HEK293 (cell line): ENCODE results near the gene CUTC.

ENCODE experiments used
- CTCF ChIA-PET: fragments of 350-600 bp; formaldehyde crosslinking; extraction: SDS; loops from one replicate; lab custom pipeline; 2021; ENCODE audit warnings: antibody characterized with exemption; lab: Yijun Ruan, JAX
- POLR2A ChIA-PET: fragments of 300-600 bp; formaldehyde crosslinking; extraction: SDS; loops from one replicate; lab custom pipeline; 2020; ENCODE audit warnings: antibody characterized with exemption, inconsistent platforms; lab: Yijun Ruan, JAX
- H3K27ac ChIP-seq: fragments of 200-500 bp; sonication (Bioruptor generic); 2 replicates; pipeline ENCODE4 v1.5.1; 2014; ENCODE audit warnings: low read depth, low read length, control low read depth, inconsistent platforms; ENCODE audit errors: extremely low read depth
- H3K36me3 ChIP-seq, 2 experiments: fragments of 200-500 bp in 1 of 2; sonication (Bioruptor generic) in 1 of 2; 1 replicate in 1 of 2; 2 replicates in 1 of 2; pipeline ENCODE4 v1.5.1; 2014 to 2017; ENCODE audit warnings: inconsistent platforms in 2 of 2, low read length in 2 of 2; ENCODE audit not compliant: control insufficient read depth in 2 of 2, insufficient read depth in 1 of 2
- H3K4me1 ChIP-seq: fragments of 200-500 bp; sonication (Bioruptor generic); 2 replicates; pipeline ENCODE4 v1.5.1; 2014; ENCODE audit warnings: mild to moderate bottlenecking, low read length, inconsistent platforms; ENCODE audit not compliant: control insufficient read depth, insufficient read depth
- H3K4me3 ChIP-seq: 2 replicates; pipeline ENCODE4 v1.5.1; 2011; ENCODE audit warnings: low read depth, mild to moderate bottlenecking, control low read depth, low read length, moderate library complexity
- H3K9me3 ChIP-seq: fragments of 200-500 bp; sonication (Bioruptor generic); 2 replicates; pipeline ENCODE4 v1.5.1; 2014; ENCODE audit warnings: low read depth, low read length, inconsistent platforms; ENCODE audit not compliant: control insufficient read depth, insufficient read depth
- GLIS2 ChIP-seq: fragments of 450-650 bp; formaldehyde crosslinking; IDR thresholded peaks from 2 replicates; pipeline ENCODE4 v1.5.1; 2016; ENCODE audit warnings: missing biosample characterization, missing genetic modification characterization
- HOXA7 ChIP-seq: sonication (generic); formaldehyde crosslinking; IDR thresholded peaks from 2 replicates; pipeline ENCODE4 v1.8.1; 2022; ENCODE audit warnings: missing genetic modification reagents, borderline replicate concordance
- MEIS1 ChIP-seq: sonication (generic); formaldehyde crosslinking; IDR thresholded peaks from 2 replicates; pipeline ENCODE4 v1.8.1; 2022; ENCODE audit warnings: missing genetic modification reagents, mild to moderate bottlenecking, borderline replicate concordance
- PRDM6 ChIP-seq: fragments of 450-650 bp; formaldehyde crosslinking; IDR thresholded peaks from 2 replicates; pipeline ENCODE4 v1.5.1; 2017; ENCODE audit warnings: missing biosample characterization, missing genetic modification characterization
- RBAK ChIP-seq: fragments of 450-650 bp; formaldehyde crosslinking; IDR thresholded peaks from 2 replicates; pipeline ENCODE4 v1.5.1; 2016; ENCODE audit warnings: missing biosample characterization, missing genetic modification characterization
- TCF7L2 ChIP-seq: IDR thresholded peaks from 2 replicates; pipeline ENCODE4 v1.6.1; 2011; ENCODE audit warnings: low read depth, mild to moderate bottlenecking, inconsistent platforms, low read length, moderate library complexity, borderline replicate concordance
- WT1 ChIP-seq: fragments of 450-650 bp; formaldehyde crosslinking; IDR thresholded peaks from 2 replicates; pipeline ENCODE4 v1.5.1; 2016; ENCODE audit warnings: missing biosample characterization, missing genetic modification characterization
- ZBTB1 ChIP-seq: fragments of 450-650 bp; formaldehyde crosslinking; IDR thresholded peaks from 2 replicates; pipeline ENCODE4 v1.5.1; 2016; ENCODE audit warnings: missing biosample characterization, missing genetic modification characterization
- ZBTB20 ChIP-seq: fragments of 450-650 bp; formaldehyde crosslinking; IDR thresholded peaks from 2 replicates; pipeline ENCODE4 v1.5.1; 2016; ENCODE audit warnings: missing biosample characterization, missing genetic modification characterization
- ZNF114 ChIP-seq: fragments of 450-650 bp; formaldehyde crosslinking; IDR thresholded peaks from 2 replicates; pipeline ENCODE4 v1.5.0; 2017; ENCODE audit warnings: missing biosample characterization, missing genetic modification characterization
- ZNF132 ChIP-seq: fragments of 450-650 bp; formaldehyde crosslinking; IDR thresholded peaks from 2 replicates; pipeline ENCODE4 v1.5.1; 2017; ENCODE audit warnings: missing biosample characterization, missing genetic modification characterization, borderline replicate concordance
- ZNF155 ChIP-seq: fragments of 450-650 bp; formaldehyde crosslinking; IDR thresholded peaks from 2 replicates; pipeline ENCODE4 v1.5.1; 2016; ENCODE audit warnings: missing biosample characterization, missing genetic modification characterization
- ZNF221 ChIP-seq: fragments of 450-650 bp; formaldehyde crosslinking; IDR thresholded peaks from 2 replicates; pipeline ENCODE4 v1.5.1; 2017; ENCODE audit warnings: missing biosample characterization, missing genetic modification characterization, borderline replicate concordance
- ZNF280D ChIP-seq: fragments of 450-650 bp; formaldehyde crosslinking; IDR thresholded peaks from 2 replicates; pipeline ENCODE4 v1.5.1; 2016; ENCODE audit warnings: missing biosample characterization, missing genetic modification characterization
- ZNF335 ChIP-seq: fragments of 450-650 bp; formaldehyde crosslinking; conservative IDR thresholded peaks from 2 replicates; pipeline ENCODE4 v1.5.1; 2016; ENCODE audit warnings: missing biosample characterization, missing genetic modification characterization
- ZNF350 ChIP-seq: fragments of 450-650 bp; formaldehyde crosslinking; IDR thresholded peaks from 2 replicates; pipeline ENCODE4 v1.5.0; 2017; ENCODE audit warnings: missing biosample characterization, mild to moderate bottlenecking, missing genetic modification characterization
- ZNF514 ChIP-seq: fragments of 450-650 bp; formaldehyde crosslinking; IDR thresholded peaks from 2 replicates; pipeline ENCODE4 v1.5.1; 2016; ENCODE audit warnings: missing biosample characterization, missing genetic modification characterization
- ZNF521 ChIP-seq: fragments of 450-650 bp; formaldehyde crosslinking; IDR thresholded peaks from 2 replicates; pipeline ENCODE4 v1.5.1; 2017; ENCODE audit warnings: missing biosample characterization, mild to moderate bottlenecking, missing genetic modification characterization
- ZNF549 ChIP-seq: fragments of 450-650 bp; IDR thresholded peaks from 2 replicates; pipeline ENCODE4 v1.5.1; 2018; ENCODE audit warnings: missing biosample characterization, missing genetic modification characterization, mild to moderate bottlenecking, inconsistent platforms, moderate library complexity
- ZNF658 ChIP-seq: fragments of 450-650 bp; formaldehyde crosslinking; IDR thresholded peaks from 2 replicates; pipeline ENCODE4; 2016; ENCODE audit warnings: missing biosample characterization, missing genetic modification characterization
- ZNF677 ChIP-seq: fragments of 450-650 bp; IDR thresholded peaks from 2 replicates; pipeline ENCODE4 v1.5.0; 2018; ENCODE audit warnings: missing biosample characterization, mild to moderate bottlenecking, missing genetic modification characterization, moderate library complexity

Gene CUTC

GRCh38 chr10:99760321-99760720 is 28.3 kb downstream of the CUTC start:
- POLR2A ChIA-PET = no interaction called here
- no peak overlapping the region for H3K4me3 ChIP-seq
- TF ChIP-seq ZNF155 = no peak
- TF ChIP-seq, all 188 proteins: peak for 0
- CTCF ChIA-PET = no interaction called here
- peaks cover 4 to 44% of the 10 kb centered on the region in 2 experiments for H3K36me3 ChIP-seq
- no peaks in the 10 kb centered on the region for H3K4me1 ChIP-seq
- H3K27ac ChIP-seq = no peak overlapping the region
- H3K9me3 ChIP-seq = no peaks in the 10 kb centered on the region

GRCh38 chr10:99761365-99761764 is 29.3 kb downstream of the CUTC start:
- POLR2A ChIA-PET = no interaction called here
- Histone ChIP-seq H3K4me1 (no peaks in the 10 kb centered on the region), H3K36me3 (peaks cover 4 to 34% of the 10 kb centered on the region in 2 experiments), H3K27ac (no peak overlapping the region), H3K9me3 (no peaks in the 10 kb centered on the region), H3K4me3 (no peak overlapping the region)
- CTCF ChIA-PET = no interaction called here
- no peak for TF ChIP-seq RBAK (tag by site-specific recombination)
- TF ChIP-seq ZBTB1 (tag by site-specific recombination) = no peak
- TF ChIP-seq ZBTB20 = no peak
- TF ChIP-seq ZNF521 (tag by site-specific recombination) = no peak
- TF ChIP-seq TCF7L2 = no peak
- no peak for TF ChIP-seq GLIS2 (tag by site-specific recombination)
- no peak for TF ChIP-seq ZNF658
- TF ChIP-seq ZNF677 (tag by site-specific recombination) = no peak
- no peak for TF ChIP-seq PRDM6 (tag by site-specific recombination)
- no peak for TF ChIP-seq WT1
- no peak for TF ChIP-seq ZNF114 (tag by site-specific recombination)
- no peak for TF ChIP-seq HOXA7
- TF ChIP-seq ZNF280D = no peak
- TF ChIP-seq ZNF549 (tag by site-specific recombination) = no peak
- no peak for TF ChIP-seq ZNF335 (tag by site-specific recombination)
- TF ChIP-seq ZNF350 = no peak
- no peak for TF ChIP-seq ZNF221 (tag by site-specific recombination)
- no peak for TF ChIP-seq ZNF132 (tag by site-specific recombination)
- TF ChIP-seq MEIS1 = no peak
- no peak for TF ChIP-seq ZNF514 (tag by site-specific recombination)
